ENCODE results near the gene NRG2.

Gene NRG2

GRCh38 chr5:139942243-139942642, 100.9 kb downstream of the NRG2 start:
- H3K4me3 ChIP-seq (ENCODE audit: low read length) = no peak overlapping the region
- TF ChIP-seq CTCF (conservative IDR thresholded peaks at IDR 0.05; ENCODE audit: low read depth, low read length) = no peak
- DNase-seq (ENCODE audit: low read depth) = no peak

DNA sequence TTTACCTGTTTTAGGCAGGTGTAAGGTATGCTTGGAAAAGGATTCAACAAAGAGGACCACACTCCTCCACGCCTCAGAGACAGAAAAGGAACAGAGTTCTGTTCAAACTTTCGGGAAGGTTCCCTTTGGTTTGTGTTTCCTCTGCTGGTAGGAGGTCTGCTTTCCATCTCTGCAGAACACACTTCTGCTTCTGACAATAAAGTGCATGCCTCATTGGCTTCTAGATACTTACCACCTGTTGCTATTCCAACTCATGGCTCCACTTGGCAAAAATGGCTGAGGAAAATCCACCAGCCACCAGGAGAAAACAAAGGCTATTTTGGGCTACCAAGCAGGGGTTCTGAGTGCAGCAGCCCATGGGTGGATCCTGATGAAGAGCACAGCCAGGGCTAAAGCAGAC, 112.7 kb downstream of the NRG2 start:
- TF ChIP-seq CTCF (conservative IDR thresholded peaks at IDR 0.05; ENCODE audit: low read depth, low read length) = no peak
- DNase-seq (ENCODE audit: low read depth) = no peak
- H3K4me3 ChIP-seq (ENCODE audit: low read length) = no peak overlapping the region

- no peak for TF ChIP-seq CTCF (conservative IDR thresholded peaks at IDR 0.05; ENCODE audit: low read depth, low read length)
- no peak for DNase-seq (ENCODE audit: low read depth)
- H3K4me3 ChIP-seq (ENCODE audit: low read length) = no peak overlapping the region
Observed at GRCh38 chr5:139926797-139927503, 116.1 kb downstream of the NRG2 start.

DNA sequence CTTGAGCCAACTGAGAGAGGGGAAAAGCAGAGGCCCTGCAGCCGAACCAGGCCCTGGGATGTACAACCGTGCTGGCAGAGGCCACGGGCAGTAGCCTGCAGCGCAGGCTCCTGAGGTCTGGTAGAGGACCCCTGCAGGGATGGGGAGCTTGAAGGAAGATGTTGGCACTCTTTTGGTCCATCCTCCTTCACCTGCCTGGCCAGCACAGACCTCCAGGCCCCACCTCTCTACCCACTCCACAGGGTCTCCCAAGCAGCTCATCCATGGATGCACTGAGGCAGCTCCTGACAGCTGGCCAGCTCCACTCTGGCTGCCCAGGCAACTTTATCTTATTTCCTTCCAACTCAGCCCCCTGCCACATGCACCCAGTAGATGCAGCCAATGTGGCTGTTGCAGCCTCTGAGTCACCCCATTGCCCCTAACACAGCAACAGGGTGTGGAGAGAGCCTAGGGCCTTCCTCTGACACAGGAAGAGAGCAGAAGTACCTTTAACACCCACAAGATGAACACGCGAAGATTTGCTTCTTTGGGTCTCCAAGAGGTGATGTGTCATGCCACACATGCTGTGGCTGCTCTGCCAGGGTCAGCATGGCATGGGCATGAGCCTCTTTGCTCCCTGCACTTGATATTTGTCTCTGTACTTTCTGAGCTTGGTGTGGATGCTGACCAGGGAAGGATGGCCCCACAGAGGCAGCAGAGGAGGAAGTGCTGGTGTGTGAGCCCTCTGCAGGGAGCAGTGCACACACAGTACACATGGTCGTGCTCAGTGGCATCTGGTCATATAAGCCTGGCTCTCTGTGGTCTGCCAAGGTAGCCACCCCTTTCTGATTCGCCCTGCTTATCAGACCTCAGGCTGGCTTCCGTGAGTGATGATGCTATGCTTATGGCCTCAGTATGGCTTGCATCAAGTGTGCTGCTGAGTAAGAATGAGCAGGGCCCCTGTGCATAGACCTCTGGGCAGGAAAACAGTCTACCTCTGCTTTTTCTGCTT, 117.2 kb downstream of the NRG2 start:
- H3K4me3 ChIP-seq (ENCODE audit: low read length) = no peak overlapping the region
- no peak for DNase-seq (ENCODE audit: low read depth)
- no peak for TF ChIP-seq CTCF (conservative IDR thresholded peaks at IDR 0.05; ENCODE audit: low read depth, low read length)

DNA sequence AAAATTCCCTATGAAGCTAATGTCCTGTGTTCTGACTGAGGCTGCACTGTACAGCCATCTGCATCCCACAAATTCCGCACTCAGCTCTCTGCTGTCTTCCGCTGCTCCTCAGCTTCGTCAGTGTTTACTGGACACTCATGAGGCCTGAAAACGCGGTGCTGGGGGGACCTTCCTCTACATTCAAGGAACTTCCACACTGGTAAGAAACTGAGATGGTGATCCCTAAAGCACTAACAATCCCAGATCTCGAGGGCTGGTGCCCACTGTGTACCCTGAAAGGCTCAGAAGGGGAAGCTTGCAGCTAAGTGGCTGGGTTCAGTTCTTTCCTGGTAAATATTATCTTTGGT, 117.9 kb downstream of the NRG2 start:
- H3K4me3 ChIP-seq (ENCODE audit: low read length) = no peak overlapping the region
- no peak for DNase-seq (ENCODE audit: low read depth)
- no peak for TF ChIP-seq CTCF (conservative IDR thresholded peaks at IDR 0.05; ENCODE audit: low read depth, low read length)

- no peak for DNase-seq (ENCODE audit: low read depth)
- no peak overlapping the region for H3K4me3 ChIP-seq (ENCODE audit: low read length)
- no peak for TF ChIP-seq CTCF (conservative IDR thresholded peaks at IDR 0.05; ENCODE audit: low read depth, low read length)
Observed at GRCh38 chr5:139924294-139925215, 118.5 kb downstream of the NRG2 start.
